NB4 (cell line): ENCODE measurements around the gene SLC36A2.

ENCODE experiments used
- MYC ChIP-seq: IDR thresholded peaks from 2 replicates; pipeline ENCODE4 v1.6.1; 2011; ENCODE audit warnings: low read depth, low read length
- POLR2A ChIP-seq: IDR thresholded peaks from 2 replicates; pipeline ENCODE4 v1.6.1; 2011; ENCODE audit warnings: mild to moderate bottlenecking; ENCODE audit not compliant: insufficient read length; ENCODE audit errors: extremely low read depth
- TF ChIP-seq, protein P1 (sequence below): IDR thresholded peaks from one replicate; pipeline ENCODE4 v1.5.1; 2012; ENCODE audit warnings: low read depth, low read length

DNA sequence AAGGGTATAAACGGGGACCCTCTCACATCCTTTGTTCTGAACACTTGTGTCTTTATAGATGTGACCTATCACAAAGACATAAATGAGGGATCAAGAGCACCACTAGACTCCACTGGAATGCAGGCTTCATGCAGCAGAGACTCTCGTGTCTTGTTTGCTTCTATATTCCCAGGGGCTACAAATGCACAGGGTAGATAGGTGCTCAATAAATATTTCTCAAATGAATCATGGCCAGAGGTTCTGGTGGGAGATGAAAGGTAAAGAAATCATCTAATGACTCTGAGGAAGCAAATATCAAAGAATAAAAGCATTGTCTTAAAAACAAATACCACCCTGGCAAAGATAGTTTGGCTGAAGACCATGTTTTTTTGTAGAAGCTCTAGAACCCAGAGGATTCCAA lies 50.4 kb downstream of the SLC36A2 start:
- TF ChIP-seq, protein P1, sequence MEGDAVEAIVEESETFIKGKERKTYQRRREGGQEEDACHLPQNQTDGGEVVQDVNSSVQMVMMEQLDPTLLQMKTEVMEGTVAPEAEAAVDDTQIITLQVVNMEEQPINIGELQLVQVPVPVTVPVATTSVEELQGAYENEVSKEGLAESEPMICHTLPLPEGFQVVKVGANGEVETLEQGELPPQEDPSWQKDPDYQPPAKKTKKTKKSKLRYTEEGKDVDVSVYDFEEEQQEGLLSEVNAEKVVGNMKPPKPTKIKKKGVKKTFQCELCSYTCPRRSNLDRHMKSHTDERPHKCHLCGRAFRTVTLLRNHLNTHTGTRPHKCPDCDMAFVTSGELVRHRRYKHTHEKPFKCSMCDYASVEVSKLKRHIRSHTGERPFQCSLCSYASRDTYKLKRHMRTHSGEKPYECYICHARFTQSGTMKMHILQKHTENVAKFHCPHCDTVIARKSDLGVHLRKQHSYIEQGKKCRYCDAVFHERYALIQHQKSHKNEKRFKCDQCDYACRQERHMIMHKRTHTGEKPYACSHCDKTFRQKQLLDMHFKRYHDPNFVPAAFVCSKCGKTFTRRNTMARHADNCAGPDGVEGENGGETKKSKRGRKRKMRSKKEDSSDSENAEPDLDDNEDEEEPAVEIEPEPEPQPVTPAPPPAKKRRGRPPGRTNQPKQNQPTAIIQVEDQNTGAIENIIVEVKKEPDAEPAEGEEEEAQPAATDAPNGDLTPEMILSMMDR, result no peak
- no peak for TF ChIP-seq POLR2A
- TF ChIP-seq MYC, result no peak
